GM21723 (cell line): ENCODE results near the gene THBS1.

ENCODE experiments used
- ATAC-seq: cut with Tn5 transposase; IDR thresholded peaks from one replicate; pipeline ENCODE4 v1.9.1; 2021; ENCODE audit warnings: mild to moderate bottlenecking, moderate library complexity; ENCODE audit not compliant: unreplicated experiment

Gene THBS1

DNA sequence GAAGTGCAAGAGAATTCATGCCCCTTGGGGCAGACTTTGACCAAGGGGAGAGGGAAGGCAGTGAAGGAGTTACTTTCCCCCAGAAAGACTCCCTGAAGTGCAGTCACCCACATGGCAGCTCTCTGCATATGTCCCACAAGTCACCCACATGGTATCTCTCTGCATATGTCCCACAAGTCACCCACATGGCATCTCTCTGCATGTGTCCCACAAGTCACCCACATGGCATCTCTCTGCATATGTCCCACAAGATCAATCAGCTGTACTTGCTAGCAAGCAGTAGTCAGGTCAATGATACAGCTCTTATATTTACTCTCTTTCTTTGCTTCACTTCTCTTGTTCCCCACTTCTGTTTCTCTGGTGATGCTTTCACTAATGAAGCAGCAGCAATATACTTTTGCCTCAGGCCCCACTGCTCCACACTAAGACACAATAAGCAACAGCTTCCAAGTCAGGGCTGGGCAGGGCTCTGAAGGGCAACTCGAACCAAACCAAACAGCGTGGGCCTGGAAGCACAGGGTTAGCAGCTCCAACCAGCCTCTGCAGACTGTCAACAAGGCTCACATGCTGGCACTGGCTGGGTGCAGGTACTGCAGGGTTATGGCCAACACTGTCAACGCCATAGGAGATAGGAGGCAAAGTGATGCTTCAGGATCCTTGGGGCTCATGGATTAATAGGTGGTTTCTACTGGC is 46.7 kb downstream of the THBS1 start:
- no peak for ATAC-seq

DNA sequence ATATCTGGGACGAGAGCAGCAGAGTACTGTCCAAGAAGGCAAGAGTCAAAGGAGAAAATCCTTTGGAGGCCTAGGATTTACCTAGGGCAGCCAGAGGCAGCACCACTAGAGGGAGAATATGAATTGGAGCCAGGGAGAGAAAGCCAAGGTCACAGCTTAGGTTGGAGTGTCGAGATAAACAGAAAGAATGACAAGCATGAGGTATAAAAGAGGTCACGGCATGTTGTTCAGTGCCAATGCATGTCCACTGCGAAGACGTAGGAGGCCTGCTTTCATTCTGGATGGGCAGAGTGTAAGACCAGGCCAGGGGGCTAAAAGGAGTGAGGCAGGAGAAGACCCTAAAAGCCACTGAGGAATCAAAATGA is 47.2 kb downstream of the THBS1 start:
- ATAC-seq = no peak

DNA sequence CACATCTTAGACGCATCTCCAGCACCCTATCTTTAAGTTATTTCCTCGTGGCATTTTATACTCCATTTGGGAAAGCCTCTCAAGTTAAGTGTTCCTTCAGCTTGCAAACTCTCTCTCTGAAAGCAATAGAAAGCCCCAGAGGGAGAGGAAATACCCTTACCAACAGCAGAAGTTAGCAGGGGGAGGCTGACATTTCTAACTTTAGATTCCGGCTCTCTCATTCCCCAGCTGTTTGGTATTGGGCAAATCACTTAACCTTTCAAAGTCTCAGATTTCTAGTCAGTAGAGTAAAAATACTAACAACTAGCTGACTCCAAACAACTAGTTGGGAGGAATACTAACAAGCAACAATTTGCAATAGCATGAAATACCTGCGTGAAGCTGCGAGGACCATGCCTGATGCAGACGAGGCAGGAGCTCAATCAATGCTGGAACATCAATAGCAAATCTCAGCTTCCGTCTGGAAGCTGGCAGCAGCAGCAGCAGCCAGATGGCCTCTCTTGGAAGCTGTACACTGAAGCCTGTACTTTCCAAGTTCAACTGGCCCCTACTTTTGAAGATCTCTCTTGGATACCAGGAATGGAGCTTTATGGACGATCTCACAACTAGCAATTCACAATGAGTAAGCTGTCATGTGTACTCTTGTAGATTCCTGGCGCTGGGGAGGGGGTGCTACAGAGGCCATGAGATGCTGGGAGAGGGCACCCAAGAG is 47.8 kb downstream of the THBS1 start:
- no peak for ATAC-seq

DNA sequence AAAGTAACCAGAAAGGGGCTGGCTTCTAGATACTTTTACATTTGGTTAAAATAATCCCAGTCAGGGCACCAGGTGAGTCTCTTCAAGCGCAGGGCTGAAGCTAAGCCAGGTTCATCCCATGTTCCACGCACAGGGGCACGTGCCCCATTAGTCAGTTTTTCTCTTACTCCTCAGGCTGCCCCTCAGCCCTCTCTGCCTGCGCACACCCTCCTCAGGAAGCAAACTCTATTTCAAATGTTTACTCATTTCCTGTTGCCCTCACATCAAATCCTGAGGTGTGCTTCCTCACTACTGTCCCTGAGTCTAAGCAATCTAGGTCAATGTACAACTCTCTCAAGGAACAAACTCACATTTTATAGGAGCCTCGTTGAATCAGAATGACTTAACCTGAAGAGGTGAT is 48.5 kb downstream of the THBS1 start:
- ATAC-seq = no peak

DNA sequence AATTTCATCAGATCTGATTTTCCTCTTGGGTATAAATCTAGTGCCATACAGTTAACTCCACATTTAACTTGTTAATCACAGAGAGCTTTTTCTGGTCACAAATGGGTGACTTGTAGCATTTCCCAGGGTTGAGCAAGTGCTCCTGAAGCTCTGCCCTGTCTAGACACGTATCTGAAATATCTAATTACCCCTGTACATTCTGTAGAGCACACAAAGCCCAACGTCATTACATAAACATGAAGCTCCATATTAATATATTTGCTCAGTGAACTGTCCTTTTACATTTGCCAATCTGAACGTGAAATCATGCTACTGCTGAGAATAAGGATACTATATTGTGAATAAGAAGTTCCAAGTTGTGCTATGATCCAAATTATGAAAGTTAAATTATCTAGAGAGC is 49.0 kb downstream of the THBS1 start:
- no peak for ATAC-seq

DNA sequence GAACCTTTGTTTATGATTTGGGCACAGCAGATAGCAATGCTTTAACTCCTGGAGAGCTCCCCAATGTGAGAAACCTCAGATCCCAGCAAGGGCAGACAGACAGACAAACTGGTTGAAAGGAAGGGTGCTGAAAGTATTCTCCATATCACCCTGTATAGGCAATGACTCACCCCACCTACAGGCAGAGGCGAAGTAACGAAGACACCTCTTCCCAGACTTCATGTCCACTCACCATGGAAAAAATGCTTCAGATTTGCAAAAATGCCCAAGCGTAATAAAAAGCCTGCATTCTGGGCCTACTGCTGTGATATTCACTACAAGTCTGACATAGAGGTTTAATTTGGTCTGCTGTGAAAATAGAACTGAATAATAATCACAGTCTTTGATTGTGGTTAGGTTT is 50.5 kb downstream of the THBS1 start:
- ATAC-seq = no peak

DNA sequence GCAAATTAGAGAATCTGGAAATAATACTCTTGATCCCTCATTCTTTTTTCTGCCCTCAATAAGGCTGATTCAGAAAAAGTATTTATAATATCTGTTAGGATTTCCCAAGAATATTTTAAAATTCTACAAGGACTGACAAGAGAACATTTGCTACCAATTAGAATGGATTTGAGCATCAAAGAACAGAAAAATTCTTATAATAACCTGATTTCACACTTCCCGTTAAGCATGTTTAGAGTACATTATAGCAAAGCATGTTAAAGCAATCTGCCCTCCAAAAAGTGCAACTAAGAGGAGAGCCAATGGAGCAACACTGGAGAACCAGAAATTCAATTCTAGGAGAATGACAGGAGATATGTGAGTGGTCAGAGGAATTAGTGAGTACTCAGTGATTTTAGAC is 57.2 kb downstream of the THBS1 start:
- ATAC-seq = no peak

DNA sequence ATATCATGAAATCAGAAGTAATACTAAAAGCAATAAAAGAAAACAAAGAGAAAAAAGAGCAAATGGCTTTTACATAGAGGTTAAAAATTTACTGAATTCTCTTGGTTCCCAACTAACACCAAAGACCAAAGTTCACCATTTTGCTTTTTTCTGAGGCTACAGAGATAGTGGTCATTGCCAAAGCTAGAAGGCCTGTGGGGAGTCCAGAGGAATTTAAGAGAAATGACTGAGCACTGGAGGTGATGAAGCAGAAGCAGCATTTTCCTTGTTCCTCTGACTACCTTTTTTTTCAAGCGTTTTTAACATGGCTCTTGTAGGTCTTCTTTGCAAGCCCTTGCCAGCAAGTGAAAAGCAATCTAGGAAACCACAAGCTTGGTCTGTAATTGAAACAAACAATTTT is 58.2 kb downstream of the THBS1 start:
- ATAC-seq = no peak

DNA sequence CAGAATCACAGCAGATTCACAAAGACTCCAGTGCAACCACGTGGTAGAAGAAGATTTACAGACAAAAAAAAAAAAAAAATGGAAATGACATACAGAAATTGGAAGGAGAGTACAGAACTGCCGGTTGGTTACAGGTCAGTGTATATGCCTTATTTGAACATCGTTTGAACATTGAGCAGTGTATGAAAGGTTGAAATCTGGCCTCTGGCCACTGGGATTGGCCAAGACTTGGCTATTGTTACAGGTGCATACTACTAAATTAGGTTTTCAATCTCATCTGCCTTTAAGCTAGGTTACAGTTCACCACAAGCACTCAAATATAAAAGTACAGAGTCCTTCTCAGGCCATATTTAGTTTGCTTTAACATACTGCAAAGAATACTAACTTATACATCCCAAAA is 59.8 kb downstream of the THBS1 start:
- ATAC-seq = no peak

DNA sequence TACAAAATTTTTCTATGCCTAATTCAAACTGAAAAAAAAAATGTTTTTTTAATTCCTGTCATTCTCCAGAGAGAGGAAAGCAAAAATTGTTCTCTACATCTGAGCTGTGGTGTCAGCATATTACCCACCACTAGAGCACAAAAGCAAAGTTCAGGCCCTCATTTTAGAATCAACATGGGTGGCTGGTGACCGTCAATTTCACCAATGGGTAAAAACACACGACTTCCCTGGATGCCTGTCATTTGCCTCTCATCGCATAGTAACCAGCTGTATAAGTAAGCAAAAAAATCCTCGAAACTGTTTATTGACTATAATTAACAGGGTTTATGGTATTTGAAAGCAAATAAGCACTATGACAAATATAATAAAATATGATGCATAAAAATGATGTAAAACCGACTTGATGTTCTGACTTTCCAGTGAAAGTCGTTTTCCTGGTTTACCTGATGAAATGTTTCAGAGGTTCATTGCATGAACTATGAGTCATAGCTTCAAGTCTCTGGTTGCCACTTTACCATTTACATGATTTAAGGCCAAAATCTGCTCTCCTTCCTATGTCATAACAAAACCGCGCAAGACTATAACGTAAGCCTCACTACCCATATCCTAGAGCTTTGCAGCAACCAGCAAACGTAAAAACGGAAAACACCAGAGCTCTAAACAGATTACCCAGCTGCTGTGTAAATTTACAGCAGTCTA is 60.5 kb downstream of the THBS1 start:
- ATAC-seq = no peak

DNA sequence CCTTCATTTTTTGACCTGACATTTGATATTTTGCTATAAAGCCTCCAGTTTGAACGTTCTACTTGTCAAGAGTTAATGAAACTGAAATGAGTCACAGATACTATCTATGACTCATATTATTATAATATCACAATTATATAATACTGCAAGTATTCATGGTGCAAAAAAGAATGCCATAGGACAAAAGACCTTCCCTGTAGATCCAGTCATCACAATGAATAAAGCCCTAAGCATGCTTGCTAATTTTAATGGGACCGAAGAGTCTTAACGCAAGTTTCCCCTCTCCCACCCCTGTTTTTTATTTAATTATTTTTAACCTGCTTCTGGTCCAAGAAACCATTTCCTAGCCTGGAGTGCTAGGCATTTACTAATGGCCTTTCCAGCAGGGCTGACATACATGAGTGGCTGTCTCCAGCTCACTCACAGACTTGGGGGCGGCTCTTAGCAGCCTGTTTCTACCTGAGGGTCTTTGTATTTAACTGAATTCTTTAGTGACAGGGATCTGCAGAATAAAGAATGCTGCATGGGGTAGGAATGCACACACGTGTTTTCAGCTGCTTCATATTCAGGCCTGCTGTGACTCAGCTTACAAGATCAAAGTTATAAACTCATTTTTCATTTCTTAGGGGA is 61.2 kb downstream of the THBS1 start:
- ATAC-seq = no peak

DNA sequence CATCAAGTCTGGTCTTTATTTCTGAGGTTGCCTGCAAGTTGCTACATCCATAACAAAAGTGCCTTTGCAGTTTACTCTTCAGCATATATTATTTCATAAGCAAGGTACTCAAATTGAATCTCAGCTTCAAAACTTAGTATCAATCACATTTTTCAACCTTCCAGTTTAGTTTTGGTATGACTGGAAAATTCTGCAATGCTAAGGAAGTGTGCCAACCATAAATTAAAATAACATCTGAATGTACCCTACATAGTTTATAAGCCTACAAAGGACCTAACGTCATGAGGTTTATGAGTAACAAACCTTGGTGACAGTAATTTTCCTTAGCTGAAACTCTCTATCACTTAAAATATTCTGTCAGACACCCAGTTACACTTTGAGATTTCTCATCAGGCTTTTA is 62.8 kb downstream of the THBS1 start:
- ATAC-seq = no peak

DNA sequence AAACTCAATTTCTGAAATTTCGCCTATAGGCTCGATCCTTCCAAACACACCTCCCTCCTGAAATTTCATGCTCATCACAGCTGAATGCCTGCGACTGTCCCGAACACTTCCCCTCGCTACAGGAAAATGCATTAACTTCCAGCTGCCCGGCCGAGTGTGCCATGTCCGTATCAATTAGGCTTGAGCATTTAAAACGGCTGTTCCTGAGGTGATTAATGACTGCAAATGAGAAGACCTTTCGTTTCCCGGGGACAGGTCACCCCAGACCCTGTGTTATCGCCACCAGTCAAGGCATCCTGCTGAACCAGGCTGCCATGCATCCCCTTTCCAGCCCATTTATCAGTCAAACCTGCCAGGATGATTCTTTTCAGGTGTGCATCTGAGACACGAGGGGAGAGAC is 63.3 kb downstream of the THBS1 start:
- ATAC-seq = no peak

DNA sequence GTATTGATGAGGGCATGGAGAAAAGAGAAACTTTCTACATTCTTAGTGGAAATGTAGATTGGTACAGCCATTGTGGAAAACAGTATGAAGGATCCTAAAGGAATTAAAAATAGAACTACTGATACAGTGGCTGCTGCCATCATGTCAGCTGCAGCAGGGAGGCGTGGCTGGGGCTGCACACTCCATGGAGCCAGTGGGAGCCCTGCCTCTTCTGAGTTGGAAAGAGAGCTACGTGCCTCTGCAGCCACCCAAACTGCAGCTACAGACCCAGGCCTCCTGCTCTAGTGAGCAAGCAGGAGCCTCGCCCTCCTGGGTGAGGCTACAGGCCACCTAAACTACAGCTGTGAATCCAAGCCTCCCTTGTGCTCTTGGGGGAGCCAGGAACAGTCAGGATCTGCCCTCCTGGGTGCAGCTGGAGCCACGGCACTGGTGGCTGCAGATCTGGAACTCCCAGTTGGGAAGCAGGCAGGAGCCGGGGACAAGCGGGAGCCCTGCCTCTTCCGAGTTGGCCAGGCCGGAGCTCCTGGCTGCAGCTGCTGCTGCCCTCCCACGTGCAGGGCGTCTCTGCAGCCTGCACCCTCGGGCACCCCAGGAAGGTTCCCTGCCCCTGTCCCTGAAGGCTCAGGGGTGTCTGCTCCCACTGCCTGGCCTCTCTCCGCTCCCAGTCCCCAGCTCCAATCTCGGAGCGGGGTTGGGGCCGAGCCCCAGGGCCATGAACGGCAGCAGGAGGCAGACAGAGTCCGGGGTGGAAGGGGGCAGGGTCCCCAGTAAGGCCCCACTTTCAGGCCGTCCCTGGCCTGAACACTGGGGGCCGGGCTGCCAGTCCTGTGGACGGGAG is 64.5 kb downstream of the THBS1 start:
- no peak for ATAC-seq

DNA sequence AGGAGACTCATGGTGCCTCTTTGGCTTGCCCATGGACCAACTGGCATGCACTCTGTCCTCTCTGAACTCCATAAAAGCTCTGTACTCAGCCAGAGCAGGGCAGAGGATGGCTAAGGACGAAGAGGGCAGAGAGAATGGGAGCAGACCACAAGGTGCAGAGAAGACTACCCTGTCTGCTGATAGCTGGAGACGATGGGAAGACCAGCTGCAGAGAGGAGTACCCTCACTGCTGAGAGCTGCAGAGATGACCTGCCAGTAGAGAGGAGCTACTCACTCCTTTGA is 65.0 kb downstream of the THBS1 start:
- ATAC-seq = no peak

DNA sequence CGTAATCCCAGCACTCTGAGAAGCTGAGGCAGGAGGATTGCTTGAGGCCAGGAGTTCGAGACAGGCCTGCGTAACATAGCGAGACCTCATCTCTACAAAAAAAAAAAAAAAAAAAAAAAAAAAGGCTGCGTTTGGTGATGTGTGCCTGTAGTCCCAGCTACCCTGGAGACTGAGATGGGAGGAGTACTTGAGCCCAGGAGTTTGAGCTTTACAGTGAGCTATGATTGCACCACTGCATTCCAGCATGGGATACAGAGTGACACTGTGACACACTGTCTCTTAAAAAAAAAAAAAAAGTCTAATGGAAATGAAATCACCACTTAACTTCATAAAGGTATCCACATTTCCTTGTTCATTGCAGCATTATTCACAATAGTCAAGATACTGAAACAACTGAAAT is 65.5 kb downstream of the THBS1 start:
- ATAC-seq = no peak
